GM12891 (cell line): ENCODE results near the gene REPIN1.
"Not testable (repeated sequence)": the region's sequence is repeated elsewhere in the genome, so short reads cannot be mapped to it uniquely, and the experiment has no call there.

ENCODE experiments used
- DNase-seq: peaks from one replicate; pipeline ENCODE4 v3.0.0; 2011; ENCODE audit warnings: low spot score; ENCODE audit not compliant: insufficient read length
- FAIRE-seq: peaks from 2 replicates; lab custom pipeline; 2011; peaks lifted over from hg19 to GRCh38; lab: Jason Lieb, UNC
- PAX5 ChIP-seq: IDR thresholded peaks from 2 replicates; pipeline ENCODE4 v1.6.1; 2011; ENCODE audit warnings: low read length, moderate library complexity, mild to moderate bottlenecking; ENCODE audit not compliant: insufficient read depth, severe bottlenecking
- POLR2A ChIP-seq: IDR thresholded peaks from 2 replicates; pipeline ENCODE4 v1.6.1; 2011; ENCODE audit warnings: low read depth, low read length, control low read depth
- POLR2AphosphoS5 ChIP-seq: IDR thresholded peaks from 2 replicates; pipeline ENCODE4 v1.6.1; 2011; ENCODE audit warnings: low read depth, low read length, control low read depth
- POU2F2 ChIP-seq: IDR thresholded peaks from 2 replicates; pipeline ENCODE4 v1.6.1; 2011; ENCODE audit warnings: low read depth, mild to moderate bottlenecking, control low read depth, low read length, moderate library complexity
- SPI1 ChIP-seq: IDR thresholded peaks from 2 replicates; pipeline ENCODE4 v1.6.1; 2011; ENCODE audit warnings: low read depth, low read length, control low read depth
- TAF1 ChIP-seq: IDR thresholded peaks from 2 replicates; pipeline ENCODE4 v1.6.1; 2011; ENCODE audit warnings: low read depth, low read length, control low read depth

Gene REPIN1

DNA sequence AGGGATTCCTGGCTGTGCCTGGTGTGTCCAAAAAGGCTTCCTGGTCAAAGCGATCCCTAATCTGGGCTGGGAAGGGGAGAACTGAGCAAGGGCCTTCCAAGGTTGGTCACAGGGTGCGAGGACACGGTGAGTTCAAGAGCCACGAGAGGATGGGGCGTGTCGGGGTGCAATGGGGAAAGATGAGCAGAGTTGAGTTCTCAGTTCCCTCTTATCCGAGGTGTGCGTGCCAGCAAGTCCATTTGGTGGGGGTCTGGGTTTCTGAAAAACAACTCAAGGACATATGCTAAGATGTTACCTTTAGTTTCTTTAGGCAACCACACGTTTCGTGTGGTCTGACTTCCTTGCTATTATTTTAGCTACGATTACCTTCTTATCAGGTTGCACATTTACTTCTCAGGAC lies 11.8 kb downstream of the REPIN1 start:
- FAIRE-seq: peak; percentile 82
- TF ChIP-seq POLR2AphosphoS5 (0 out of 2 replicates have a peak, but pooled peaks have one; percentile 8), POLR2A (peak; percentile 42; the same call in 1 of the 2 replicates), SPI1 (peak; percentile 94), TAF1 (peak; percentile 26; the same call in 1 of the 2 replicates), PAX5 (no peak), POU2F2 (peak; percentile 63; the same call in 1 of the 2 replicates)
- DNase-seq: peak; percentile 58

DNA sequence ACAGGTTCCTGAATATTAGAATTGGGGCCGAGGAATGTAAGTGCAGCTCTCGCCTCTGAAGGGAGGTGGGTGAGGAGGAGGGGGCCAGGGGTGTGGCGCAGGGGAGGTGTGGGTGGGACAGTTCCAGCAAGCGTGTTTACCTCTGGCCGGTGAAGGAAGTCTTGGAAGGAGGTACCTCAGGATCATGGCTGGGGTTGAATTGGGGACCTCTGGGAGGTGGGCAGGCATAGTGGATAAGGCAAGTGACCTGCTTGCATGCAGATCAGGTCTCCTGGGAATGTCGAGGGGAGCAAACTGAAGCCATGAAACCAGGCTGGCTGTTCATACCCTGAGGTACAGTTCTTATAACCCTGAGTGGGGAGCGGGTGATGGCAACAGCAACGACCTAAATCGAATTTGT lies 12.5 kb downstream of the REPIN1 start:
- no peak for TF ChIP-seq POLR2A
- no peak for TF ChIP-seq PAX5
- no peak for TF ChIP-seq POU2F2
- no peak for TF ChIP-seq SPI1
- TF ChIP-seq POLR2AphosphoS5: no peak
- no peak for TF ChIP-seq TAF1
- DNase-seq (no peak), FAIRE-seq (no peak)

DNA sequence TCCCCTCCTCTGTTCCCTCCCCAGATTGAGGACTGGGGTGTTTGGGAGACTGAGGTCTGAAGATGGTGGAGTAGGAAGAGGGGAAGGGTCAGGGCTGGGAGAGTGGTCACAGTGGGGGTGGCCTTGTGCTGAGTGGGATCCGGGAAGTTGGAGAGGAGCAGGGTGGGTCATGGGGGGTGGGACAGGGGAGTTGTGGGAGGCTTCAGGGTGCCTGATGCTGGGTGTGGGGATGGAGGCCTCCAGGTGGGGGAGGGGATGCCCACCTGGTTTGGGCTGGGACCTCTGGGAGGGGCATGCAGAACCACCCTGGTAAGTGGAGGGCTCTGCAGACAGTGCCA lies 13.1 kb downstream of the REPIN1 start:
- DNase-seq (no peak), FAIRE-seq (no peak)
- TF ChIP-seq POLR2AphosphoS5: no peak
- TF ChIP-seq PAX5: no peak
- no peak for TF ChIP-seq POU2F2
- TF ChIP-seq POLR2A: no peak
- no peak for TF ChIP-seq SPI1
- no peak for TF ChIP-seq TAF1

DNA sequence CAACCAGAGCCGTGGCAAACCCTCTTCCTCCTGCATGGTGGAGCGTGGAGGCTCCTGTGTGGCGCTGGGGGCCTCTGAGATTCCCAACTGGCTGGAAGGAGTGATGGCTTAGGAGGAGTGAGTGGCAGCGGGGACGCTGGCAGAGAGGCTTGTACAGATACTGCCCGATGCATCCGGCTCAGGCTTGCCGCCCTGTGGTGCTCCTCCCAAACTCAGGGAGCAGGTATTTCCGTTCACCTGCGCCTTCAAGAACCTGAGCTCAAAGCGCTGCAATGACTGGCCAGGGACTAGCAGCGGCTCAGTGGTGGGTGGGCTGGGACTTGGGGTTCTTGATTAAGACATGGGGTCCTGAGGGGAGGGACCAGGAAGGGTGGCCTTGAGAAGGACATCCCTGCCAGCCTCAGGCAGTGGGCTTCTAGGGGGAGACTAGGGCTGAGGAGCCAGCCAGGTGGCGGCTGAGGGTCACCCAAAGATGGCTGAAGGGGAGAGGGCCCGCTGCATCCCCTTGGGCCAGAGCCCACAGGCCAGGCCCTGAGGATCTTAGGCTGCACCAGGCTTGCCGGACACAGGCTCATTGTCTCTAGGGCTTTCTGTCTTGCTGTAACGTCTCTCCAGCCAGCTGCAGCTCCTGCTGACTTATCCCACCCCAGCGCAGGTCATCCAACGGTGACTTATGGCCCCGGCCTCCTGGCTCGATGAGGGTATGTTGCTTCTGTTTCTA lies 13.7 kb downstream of the REPIN1 start:
- DNase-seq: no peak
- TF ChIP-seq SPI1: no peak
- TF ChIP-seq TAF1: no peak
- no peak for TF ChIP-seq POU2F2
- TF ChIP-seq PAX5: no peak
- no peak for FAIRE-seq

DNA sequence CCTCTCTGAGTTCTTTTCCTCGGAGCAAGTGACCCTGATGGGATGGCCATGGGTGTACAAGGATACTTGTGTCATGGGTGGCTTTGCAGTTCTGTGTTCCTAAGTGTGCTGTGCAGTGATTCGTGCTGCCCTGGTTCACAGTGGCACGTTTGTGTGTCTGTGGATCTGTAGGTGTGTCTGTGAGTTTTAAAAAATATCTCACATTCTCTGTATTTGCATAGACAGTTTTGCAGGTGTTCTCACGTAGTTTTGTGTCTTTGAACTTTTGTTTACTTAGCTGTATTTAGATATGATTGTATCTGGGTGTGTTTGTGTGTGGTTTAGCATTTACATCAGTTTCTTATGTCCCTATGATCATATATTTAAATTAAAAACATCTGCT lies 14.2 kb downstream of the REPIN1 start:
- DNase-seq (no peak), FAIRE-seq (peak; percentile 9)
- TF ChIP-seq TAF1 (no peak), POLR2A (no peak)

DNA sequence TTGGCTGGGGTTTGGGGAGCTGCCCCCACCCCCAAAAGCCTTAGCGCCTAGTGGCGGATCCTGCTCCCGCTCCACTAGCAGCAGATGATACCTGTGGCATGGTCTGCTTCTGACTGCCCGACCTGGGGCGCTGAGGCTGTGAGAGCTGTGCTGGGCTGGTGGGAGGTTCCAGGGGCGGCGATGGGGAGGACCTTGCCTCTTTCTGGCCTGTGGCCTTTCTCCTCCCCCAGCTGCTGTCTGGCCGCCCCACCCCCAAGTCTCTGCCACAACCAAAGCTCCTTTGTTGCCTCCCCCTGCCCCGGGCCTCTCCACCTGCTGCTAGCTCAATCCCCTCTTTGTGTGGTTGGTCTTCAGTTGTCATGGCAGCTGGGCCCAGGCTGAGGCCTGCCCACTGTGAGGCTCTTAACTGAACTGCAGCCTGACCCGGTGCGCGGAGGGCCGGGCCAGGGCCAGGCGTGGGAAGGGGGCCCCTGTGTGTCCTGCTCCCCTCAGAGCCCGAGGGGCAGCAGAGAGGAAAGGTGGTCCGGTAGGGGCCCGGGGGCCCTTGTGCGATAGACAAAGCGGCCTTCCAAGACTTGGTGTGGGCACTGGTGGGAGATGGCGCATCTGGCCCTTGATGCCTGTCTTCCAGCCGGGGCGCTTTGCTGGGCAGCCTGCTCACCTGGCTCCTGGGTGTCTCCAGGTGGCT lies 15.2 kb downstream of the REPIN1 start:
- DNase-seq (no peak), FAIRE-seq (no peak)
- no peak for TF ChIP-seq PAX5
- TF ChIP-seq POU2F2: no peak
- TF ChIP-seq POLR2AphosphoS5: no peak
- no peak for TF ChIP-seq SPI1
- no peak for TF ChIP-seq TAF1
- TF ChIP-seq POLR2A: no peak

DNA sequence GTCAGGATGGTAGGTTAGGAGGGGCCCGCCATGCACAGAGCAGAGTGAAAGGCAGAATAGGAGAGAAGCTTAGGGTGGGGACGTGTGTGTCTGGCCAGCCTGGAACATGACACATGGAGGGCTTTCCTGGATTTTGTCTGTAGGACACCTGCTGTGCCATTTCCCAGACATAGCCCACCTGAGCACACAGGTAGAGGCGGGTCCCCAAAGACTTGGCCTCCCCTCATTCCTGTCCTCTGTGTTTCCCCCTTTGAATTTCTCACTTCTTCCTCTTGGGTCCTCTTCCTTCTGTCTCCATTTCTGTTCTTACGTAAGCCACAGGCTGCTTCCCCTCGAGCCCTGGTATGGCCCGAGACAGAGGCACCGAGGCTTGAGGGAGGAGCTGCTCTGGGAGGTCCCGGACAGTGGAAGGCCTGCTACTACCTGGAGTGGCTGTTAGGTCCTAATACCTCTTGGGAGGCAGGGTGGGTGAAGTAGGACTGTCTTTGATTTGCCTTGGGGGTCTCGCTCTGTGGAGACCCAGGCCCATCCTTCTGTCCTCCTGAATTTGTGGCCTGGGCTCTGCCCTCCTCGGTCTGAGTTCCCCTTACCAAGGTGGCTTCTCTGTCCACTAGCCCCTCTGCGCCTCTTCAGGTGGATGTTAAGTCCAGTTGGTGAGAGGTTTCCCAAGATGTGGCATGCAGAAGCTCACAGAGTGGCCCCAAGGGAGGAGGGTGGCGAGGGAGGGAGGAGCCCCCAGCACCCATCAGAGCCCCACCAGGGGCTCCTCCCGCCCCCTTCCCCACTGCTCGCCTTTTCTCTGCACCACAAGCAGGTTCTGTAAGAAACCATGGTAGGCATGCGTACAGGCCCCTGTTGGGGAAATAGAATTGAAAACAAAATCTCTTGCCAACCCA lies 16.0 kb downstream of the REPIN1 start:
- FAIRE-seq (no peak), DNase-seq (no peak)
- TF ChIP-seq POLR2A (no peak), PAX5 (no peak), POLR2AphosphoS5 (no peak), SPI1 (no peak), POU2F2 (no peak), TAF1 (no peak)

DNA sequence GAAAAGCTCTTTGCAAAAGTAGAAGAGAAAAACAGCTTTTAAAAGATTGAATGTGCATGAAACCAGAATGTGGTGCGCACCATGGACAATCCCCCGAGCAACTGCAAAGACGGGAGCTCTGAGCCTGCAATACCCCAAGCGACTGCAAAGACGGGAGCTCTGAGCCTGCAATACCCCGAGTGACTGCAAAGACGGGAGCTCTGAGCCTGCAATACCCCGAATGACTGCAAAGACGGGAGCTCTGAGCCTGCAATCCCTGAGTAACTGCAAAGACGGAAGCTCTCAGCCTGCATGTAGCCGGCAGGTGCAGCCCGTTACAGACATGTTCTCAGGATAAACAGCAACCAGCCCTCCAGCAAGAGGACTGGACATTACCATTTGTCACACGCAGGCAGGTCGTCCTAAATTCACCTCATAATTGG lies 16.7 kb downstream of the REPIN1 start:
- FAIRE-seq (no peak), DNase-seq (no peak)
- TF ChIP-seq PAX5: no peak
- no peak for TF ChIP-seq POLR2AphosphoS5
- TF ChIP-seq SPI1: no peak
- no peak for TF ChIP-seq POU2F2
- no peak for TF ChIP-seq TAF1
- TF ChIP-seq POLR2A: no peak

DNA sequence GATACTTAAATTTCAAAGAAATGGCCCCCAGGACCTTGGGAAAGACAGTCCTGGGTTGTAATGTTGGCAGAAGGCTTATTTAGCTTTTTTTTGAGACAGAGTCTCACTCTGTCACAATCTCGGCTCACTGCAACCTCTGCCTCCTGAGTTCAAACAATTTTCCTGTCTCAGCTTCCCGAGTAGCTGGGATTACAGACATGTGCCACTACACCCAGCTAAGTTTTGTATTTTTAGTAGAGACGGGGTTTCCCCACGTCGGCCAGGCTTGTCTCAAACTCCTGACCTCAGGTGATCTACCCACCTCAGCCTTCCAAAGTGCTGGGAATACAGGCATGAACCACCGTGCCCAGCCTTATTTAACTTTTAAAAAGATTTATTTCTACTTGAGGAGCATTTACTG lies 17.3 kb downstream of the REPIN1 start:
- DNase-seq, FAIRE-seq: not testable (repeated sequence)

DNA sequence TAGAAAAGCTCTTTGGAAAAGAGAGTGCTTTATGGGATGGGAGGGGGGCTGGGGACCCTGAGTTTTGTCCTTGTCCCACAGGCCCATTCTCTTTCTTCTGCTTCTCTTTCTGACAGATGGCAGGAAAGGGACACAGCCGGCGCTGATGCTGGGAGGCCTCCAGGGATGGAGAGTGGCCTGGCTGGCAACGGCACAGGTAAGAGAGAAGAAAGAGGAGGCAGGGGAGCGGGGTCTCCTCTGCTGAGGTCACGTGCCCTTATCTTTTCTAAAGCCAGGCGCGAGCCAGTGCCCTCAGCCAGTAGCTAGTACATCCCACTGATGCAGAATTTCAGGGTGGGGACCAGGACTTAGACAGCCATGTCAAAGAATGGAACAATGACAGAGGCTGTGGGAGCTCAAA lies 19.7 kb downstream of the REPIN1 start:
- DNase-seq: no peak
- no peak for FAIRE-seq
- TF ChIP-seq SPI1: no peak
- no peak for TF ChIP-seq PAX5
- no peak for TF ChIP-seq POLR2A
- no peak for TF ChIP-seq POU2F2
- TF ChIP-seq POLR2AphosphoS5: no peak
- no peak for TF ChIP-seq TAF1
